ENCODE data around the gene PKD2.

Gene PKD2

DNA sequence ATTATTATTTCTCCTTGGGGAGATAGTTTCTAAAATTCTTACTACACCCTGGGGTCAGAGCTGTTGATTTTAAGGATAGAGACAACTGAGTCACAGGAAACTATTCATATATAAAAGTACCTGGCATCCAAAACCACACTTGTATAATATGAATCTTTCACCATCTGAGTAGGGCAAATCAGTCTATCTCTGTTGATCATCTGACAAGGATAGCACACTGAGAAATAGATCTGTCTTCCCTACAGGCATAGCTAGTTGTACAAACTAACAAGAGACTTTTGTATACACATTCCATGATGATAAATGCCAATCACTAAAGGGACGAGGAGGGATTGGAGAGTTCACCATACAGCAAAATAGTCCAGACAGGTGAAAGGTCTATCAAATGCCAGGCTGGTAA is 30.0 kb downstream of the PKD2 start:
- no peak for ATAC-seq
- TF ChIP-seq ARNTL (CRISPR knock-in tag; IDR thresholded peaks at IDR 0.05; ENCODE audit: borderline replicate concordance, low read depth) = no peak
- TF ChIP-seq SNAI2 (CRISPR knock-in tag; IDR thresholded peaks at IDR 0.05) = no peak
- no peak for TF ChIP-seq ISL1 (CRISPR knock-in tag; IDR thresholded peaks at IDR 0.05)
- TF ChIP-seq, protein P1, sequence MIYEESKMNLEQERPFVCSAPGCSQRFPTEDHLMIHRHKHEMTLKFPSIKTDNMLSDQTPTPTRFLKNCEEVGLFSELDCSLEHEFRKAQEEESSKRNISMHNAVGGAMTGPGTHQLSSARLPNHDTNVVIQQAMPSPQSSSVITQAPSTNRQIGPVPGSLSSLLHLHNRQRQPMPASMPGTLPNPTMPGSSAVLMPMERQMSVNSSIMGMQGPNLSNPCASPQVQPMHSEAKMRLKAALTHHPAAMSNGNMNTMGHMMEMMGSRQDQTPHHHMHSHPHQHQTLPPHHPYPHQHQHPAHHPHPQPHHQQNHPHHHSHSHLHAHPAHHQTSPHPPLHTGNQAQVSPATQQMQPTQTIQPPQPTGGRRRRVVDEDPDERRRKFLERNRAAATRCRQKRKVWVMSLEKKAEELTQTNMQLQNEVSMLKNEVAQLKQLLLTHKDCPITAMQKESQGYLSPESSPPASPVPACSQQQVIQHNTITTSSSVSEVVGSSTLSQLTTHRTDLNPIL (CRISPR knock-in tag; IDR thresholded peaks at IDR 0.05; ENCODE audit: low read depth) = no peak
- TF ChIP-seq RARB (CRISPR knock-in tag; IDR thresholded peaks at IDR 0.05) = no peak
- no peak for TF ChIP-seq PPARA (CRISPR knock-in tag; IDR thresholded peaks at IDR 0.05; ENCODE audit: borderline replicate concordance)
- no peak for TF ChIP-seq ZFP3 (CRISPR knock-in tag; IDR thresholded peaks at IDR 0.05)
- TF ChIP-seq BACH2 (CRISPR knock-in tag; IDR thresholded peaks at IDR 0.05; ENCODE audit: borderline replicate concordance) = no peak

- TF ChIP-seq ZNF8 (CRISPR knock-in tag; IDR thresholded peaks at IDR 0.05) (no peak), ZFP3 (CRISPR knock-in tag; IDR thresholded peaks at IDR 0.05) (no peak), GLIS3 (CRISPR knock-in tag; IDR thresholded peaks at IDR 0.05) (no peak), ZC3H10 (CRISPR knock-in tag; IDR thresholded peaks at IDR 0.05) (no peak), ZNF70 (CRISPR knock-in tag; IDR thresholded peaks at IDR 0.05) (no peak), SNAI2 (CRISPR knock-in tag; IDR thresholded peaks at IDR 0.05) (no peak), CSRNP3 (CRISPR knock-in tag; IDR thresholded peaks at IDR 0.05) (no peak), ZNF565 (CRISPR knock-in tag; conservative IDR thresholded peaks at IDR 0.05; ENCODE audit: low read depth) (no peak)
- TF ChIP-seq, protein P2, sequence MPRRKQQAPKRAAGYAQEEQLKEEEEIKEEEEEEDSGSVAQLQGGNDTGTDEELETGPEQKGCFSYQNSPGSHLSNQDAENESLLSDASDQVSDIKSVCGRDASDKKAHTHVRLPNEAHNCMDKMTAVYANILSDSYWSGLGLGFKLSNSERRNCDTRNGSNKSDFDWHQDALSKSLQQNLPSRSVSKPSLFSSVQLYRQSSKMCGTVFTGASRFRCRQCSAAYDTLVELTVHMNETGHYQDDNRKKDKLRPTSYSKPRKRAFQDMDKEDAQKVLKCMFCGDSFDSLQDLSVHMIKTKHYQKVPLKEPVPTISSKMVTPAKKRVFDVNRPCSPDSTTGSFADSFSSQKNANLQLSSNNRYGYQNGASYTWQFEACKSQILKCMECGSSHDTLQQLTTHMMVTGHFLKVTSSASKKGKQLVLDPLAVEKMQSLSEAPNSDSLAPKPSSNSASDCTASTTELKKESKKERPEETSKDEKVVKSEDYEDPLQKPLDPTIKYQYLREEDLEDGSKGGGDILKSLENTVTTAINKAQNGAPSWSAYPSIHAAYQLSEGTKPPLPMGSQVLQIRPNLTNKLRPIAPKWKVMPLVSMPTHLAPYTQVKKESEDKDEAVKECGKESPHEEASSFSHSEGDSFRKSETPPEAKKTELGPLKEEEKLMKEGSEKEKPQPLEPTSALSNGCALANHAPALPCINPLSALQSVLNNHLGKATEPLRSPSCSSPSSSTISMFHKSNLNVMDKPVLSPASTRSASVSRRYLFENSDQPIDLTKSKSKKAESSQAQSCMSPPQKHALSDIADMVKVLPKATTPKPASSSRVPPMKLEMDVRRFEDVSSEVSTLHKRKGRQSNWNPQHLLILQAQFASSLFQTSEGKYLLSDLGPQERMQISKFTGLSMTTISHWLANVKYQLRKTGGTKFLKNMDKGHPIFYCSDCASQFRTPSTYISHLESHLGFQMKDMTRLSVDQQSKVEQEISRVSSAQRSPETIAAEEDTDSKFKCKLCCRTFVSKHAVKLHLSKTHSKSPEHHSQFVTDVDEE (CRISPR knock-in tag; IDR thresholded peaks at IDR 0.05) = no peak
- TF ChIP-seq, protein P1 (CRISPR knock-in tag; IDR thresholded peaks at IDR 0.05; ENCODE audit: low read depth) = no peak
- TF ChIP-seq, protein P3, sequence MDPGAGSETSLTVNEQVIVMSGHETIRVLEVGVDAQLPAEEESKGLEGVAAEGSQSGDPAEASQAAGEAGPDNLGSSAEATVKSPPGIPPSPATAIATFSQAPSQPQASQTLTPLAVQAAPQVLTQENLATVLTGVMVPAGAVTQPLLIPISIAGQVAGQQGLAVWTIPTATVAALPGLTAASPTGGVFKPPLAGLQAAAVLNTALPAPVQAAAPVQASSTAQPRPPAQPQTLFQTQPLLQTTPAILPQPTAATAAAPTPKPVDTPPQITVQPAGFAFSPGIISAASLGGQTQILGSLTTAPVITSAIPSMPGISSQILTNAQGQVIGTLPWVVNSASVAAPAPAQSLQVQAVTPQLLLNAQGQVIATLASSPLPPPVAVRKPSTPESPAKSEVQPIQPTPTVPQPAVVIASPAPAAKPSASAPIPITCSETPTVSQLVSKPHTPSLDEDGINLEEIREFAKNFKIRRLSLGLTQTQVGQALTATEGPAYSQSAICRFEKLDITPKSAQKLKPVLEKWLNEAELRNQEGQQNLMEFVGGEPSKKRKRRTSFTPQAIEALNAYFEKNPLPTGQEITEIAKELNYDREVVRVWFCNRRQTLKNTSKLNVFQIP (CRISPR knock-in tag; IDR thresholded peaks at IDR 0.05; ENCODE audit: borderline replicate concordance, low read depth) = no peak
- ATAC-seq = no peak
Measured at GRCh38 chr4:88037936-88038335, 30.5 kb downstream of the PKD2 start.

- no peak for ATAC-seq
- no peak for TF ChIP-seq CSRNP3 (CRISPR knock-in tag; IDR thresholded peaks at IDR 0.05)
- TF ChIP-seq TOX (CRISPR knock-in tag; IDR thresholded peaks at IDR 0.05; ENCODE audit: borderline replicate concordance) = no peak
- TF ChIP-seq ZFP30 (CRISPR knock-in tag; IDR thresholded peaks at IDR 0.05) = no peak
- TF ChIP-seq, protein P3 (CRISPR knock-in tag; IDR thresholded peaks at IDR 0.05; ENCODE audit: borderline replicate concordance, low read depth) = no peak
- no peak for TF ChIP-seq ARNTL (CRISPR knock-in tag; IDR thresholded peaks at IDR 0.05; ENCODE audit: borderline replicate concordance, low read depth)
- no peak for TF ChIP-seq BACH2 (CRISPR knock-in tag; IDR thresholded peaks at IDR 0.05; ENCODE audit: borderline replicate concordance)
- TF ChIP-seq, protein P2 (CRISPR knock-in tag; IDR thresholded peaks at IDR 0.05) = no peak
Measured at GRCh38 chr4:88040707-88041106, 33.3 kb downstream of the PKD2 start.
